M059J (cell line): ENCODE measurements around the gene ELOF1. TPM values are rescaled to one million over a fixed set of nuclear protein-coding genes. Genes with fewer than 3 reads are reported as not detected.

ENCODE experiments used
- DNase-seq: peaks from one replicate; pipeline ENCODE4 v3.0.0-alpha.2; 2012; ENCODE audit warnings: low read depth
- total RNA-seq: library from RNA; depleted of rRNA; stranded (reverse); fragments of >200 nt; shearing (Covaris generic); gene quantifications from 2 replicates; pipeline ENCODE4 v1.2.3, GENCODE V29; 2014; rRNA removed

ELOF1 gene
- total RNA-seq, 1 experiment from 2014 or later = 84.6 TPM

- DNase-seq = peak; percentile 84
Measured at GRCh38 chr19:11535792-11536595, 23.0 kb downstream of the ELOF1 start.

- DNase-seq = no peak
Measured at GRCh38 chr19:11534948-11535347, 24.1 kb downstream of the ELOF1 start.

- no peak for DNase-seq
Measured at GRCh38 chr19:11534538-11534937, 24.5 kb downstream of the ELOF1 start.

- peak; percentile 40 for DNase-seq
Measured at GRCh38 chr19:11530432-11530831, 28.6 kb downstream of the ELOF1 start.

GRCh38 chr19:11528551-11529341 lies 30.3 kb downstream of the ELOF1 start, which contains the start of gene ECSIT:
Gene ECSIT (minus strand): TSS chr19:11529134. CDS start chr19:11519170, 9,964 bp downstream.
- DNase-seq = peak; percentile 99

- DNase-seq = peak; percentile 61
Measured at GRCh38 chr19:11519138-11519537, 39.9 kb downstream of the ELOF1 start.

- no peak for DNase-seq
Measured at GRCh38 chr19:11513946-11514345, 45.1 kb downstream of the ELOF1 start.

- DNase-seq = no peak
Measured at GRCh38 chr19:11510444-11510843, 48.6 kb downstream of the ELOF1 start.

- DNase-seq = no peak
Measured at GRCh38 chr19:11507370-11508078, 51.5 kb downstream of the ELOF1 start.

- no peak for DNase-seq
Measured at GRCh38 chr19:11506967-11507366, 52.1 kb downstream of the ELOF1 start.

GRCh38 chr19:11506101-11506555 lies 52.9 kb downstream of the ELOF1 start:
- no peak for DNase-seq

GRCh38 chr19:11505504-11506100 lies 53.4 kb downstream of the ELOF1 start, which contains the start of gene ZNF653:
Gene ZNF653 (minus strand): TSS chr19:11505839. CDS start chr19:11505786, 53 bp downstream.
- peak; percentile 92 for DNase-seq

- peak; percentile 94 for DNase-seq
Measured at GRCh38 chr19:11505032-11505503, 54.0 kb downstream of the ELOF1 start.

GRCh38 chr19:11504502-11505031 lies 54.5 kb downstream of the ELOF1 start:
- DNase-seq = no peak

Other genes starting within 250 kb of the ELOF1 start
- 0.17 and 0.74 TPM in 2 replicates for gene RAB3D, start 219.6 kb downstream of the ELOF1 start, total RNA-seq
- 206 and 246 TPM in 2 replicates for gene TMEM205, start 213.0 kb downstream of the ELOF1 start, total RNA-seq
- 4.7 and 7.9 TPM in 2 replicates for gene CCDC159, start 212.7 kb downstream of the ELOF1 start, total RNA-seq
- 27.9 and 31.6 TPM in 2 replicates for gene PLPPR2, start 203.8 kb downstream of the ELOF1 start, total RNA-seq
- gene SWSAP1, start 184.6 kb downstream of the ELOF1 start, total RNA-seq = 2.4 and 2.7 TPM in 2 replicates
- 10.5 and 10.7 TPM in 2 replicates for gene EPOR, start 174.9 kb downstream of the ELOF1 start, total RNA-seq
- gene RGL3, start 139.9 kb downstream of the ELOF1 start, total RNA-seq = 2.5 and 3.7 TPM in 2 replicates
- 0.32 and 0.54 TPM in 2 replicates for gene ODAD3, start 124.1 kb downstream of the ELOF1 start, total RNA-seq
- 65.9 and 132 TPM in 2 replicates for gene PRKCSH, start 123.6 kb downstream of the ELOF1 start, total RNA-seq
- gene ELAVL3, start 78.2 kb downstream of the ELOF1 start, total RNA-seq = not detected in 2 replicates
- gene ZNF653, start 53.4 kb downstream of the ELOF1 start, total RNA-seq = 5.2 and 21.1 TPM in 2 replicates
- gene ECSIT, start 30.1 kb downstream of the ELOF1 start, total RNA-seq = 29.5 and 43.3 TPM in 2 replicates
- 30.5 and 31.4 TPM in 2 replicates for gene CNN1, start 20.4 kb downstream of the ELOF1 start, total RNA-seq
- gene ACP5, start 18.4 kb upstream of the ELOF1 start, total RNA-seq = 0.39 and 0.76 TPM in 2 replicates
- gene ZNF627, start 38.3 kb upstream of the ELOF1 start, total RNA-seq = 10.6 and 22.6 TPM in 2 replicates
- 10.1 and 17.0 TPM in 2 replicates for gene ZNF823, start 179.7 kb upstream of the ELOF1 start, total RNA-seq
- 3.9 and 4.8 TPM in 2 replicates for gene ZNF441, start 207.8 kb upstream of the ELOF1 start, total RNA-seq
- 0.39 and 0.64 TPM in 2 replicates for gene ZNF491, start 239.3 kb upstream of the ELOF1 start, total RNA-seq